ENCODE results near the gene CLPTM1L. TPM values are rescaled to one million over a fixed set of nuclear protein-coding genes. Genes with fewer than 3 reads are reported as not detected.

Gene CLPTM1L
- total and polyA plus RNA-seq, 2 donors (not counting 1 experiment from before 2014, with no cell fraction given) = 78.4 to 99.9 TPM

GRCh38 chr5:1359713-1360112 lies 14.8 kb upstream of the CLPTM1L start:
- TF ChIP-seq EZH2 (IDR thresholded peaks at IDR 0.05; ENCODE audit: borderline replicate concordance, insufficient read depth, low read depth, low read length, poor library complexity, severe bottlenecking) (no peak), CTCF (IDR thresholded peaks at IDR 0.05) (no peak)
- H4K20me1 ChIP-seq (ENCODE audit: control insufficient read depth, insufficient read depth, low read length, poor library complexity, severe bottlenecking) = no peaks in the 10 kb centered on the region
- no peak overlapping the region for H3K4me3 Mint-ChIP-seq
- no peaks in the 10 kb centered on the region for H3K79me2 ChIP-seq (ENCODE audit: control insufficient read depth, insufficient read depth, low read length)
- H3K4me3 ChIP-seq (ENCODE audit: control extremely low read depth in 1 of 5, extremely low read depth in 1 of 5, insufficient read depth in 1 of 5, low read depth in 2 of 5, low read length in 4 of 5) = no peak overlapping the region
- ChIA-PET CTCF (interaction anchor here (1.0 to 2.2 kb wide), 2 partner anchors 12 to 20 kb away, joined by 3 to 7 read pairs; no protein-coding TSS in a partner anchor), POLR2A (no interaction called here)
- peaks cover 0 to 6% (median 0%) of the 10 kb centered on the region in 3 donors for H3K9me3 ChIP-seq (ENCODE audit: control extremely low read depth in 1 of 3, control insufficient read depth in 2 of 3, insufficient read depth in 1 of 3, low read length in 2 of 3)
- H3K27me3 Mint-ChIP-seq = peaks cover 14% of the 10 kb centered on the region
- no peak overlapping the region for H3K9ac ChIP-seq (ENCODE audit: low read length)
- intact Hi-C loops (cut with micrococcal nuclease) = no loop called here
- H3K27ac ChIP-seq (ENCODE audit: low read length in 2 of 2) = no peak overlapping the region
- H3K27me3 ChIP-seq (replicated peaks in 1 of 4; ENCODE audit: control extremely low read depth in 1 of 4, control insufficient read depth in 3 of 4, insufficient read depth in 4 of 4, low read length in 3 of 4) = peaks cover 0 to 25% (median 7%) of the 10 kb centered on the region in 4 experiments
- no peak for ATAC-seq (ENCODE audit: low read depth)
- no peak for DNase-seq
- H3K4me1 ChIP-seq (ENCODE audit: control insufficient read depth in 2 of 2, insufficient read depth in 2 of 2, low read length in 2 of 2) = peaks cover 5 to 16% of the 10 kb centered on the region in 2 donors
- no peaks in the 10 kb centered on the region for H3K36me3 ChIP-seq (replicated peaks in 1 of 2; ENCODE audit: control extremely low read depth in 1 of 2, control insufficient read depth in 1 of 2, extremely low read depth in 1 of 2, insufficient read depth in 2 of 2, low read length in 1 of 2)
- 88% methylated on average over 4 of the region's 11 CpGs for WGBS (ENCODE audit: insufficient coverage)
- no peak overlapping the region for H3K27ac Mint-ChIP-seq
- no peak overlapping the region for H3K4me2 ChIP-seq (replicated peaks; ENCODE audit: low read depth, low read length, poor library complexity, severe bottlenecking)
- no peak overlapping the region for H2AFZ ChIP-seq (ENCODE audit: insufficient read depth, low read depth, low read length, poor library complexity, severe bottlenecking)
- H3K4me1 Mint-ChIP-seq = peaks cover 11% of the 10 kb centered on the region
- no peaks in the 10 kb centered on the region for H3K9me3 Mint-ChIP-seq (ENCODE audit: insufficient read depth)

- H4K20me1 ChIP-seq (ENCODE audit: control insufficient read depth, insufficient read depth, low read length, poor library complexity, severe bottlenecking) = no peaks in the 10 kb centered on the region
- Mint-ChIP-seq H3K4me1 (peaks cover 7% of the 10 kb centered on the region), H3K27ac (no peak overlapping the region), H3K4me3 (no peak overlapping the region), H3K9me3 (ENCODE audit: insufficient read depth) (no peaks in the 10 kb centered on the region), H3K27me3 (peaks cover 10% of the 10 kb centered on the region)
- H2AFZ ChIP-seq (ENCODE audit: insufficient read depth, low read depth, low read length, poor library complexity, severe bottlenecking) = no peak overlapping the region
- no peak for TF ChIP-seq EZH2 (IDR thresholded peaks at IDR 0.05; ENCODE audit: borderline replicate concordance, insufficient read depth, low read depth, low read length, poor library complexity, severe bottlenecking)
- no peak for TF ChIP-seq CTCF (IDR thresholded peaks at IDR 0.05)
- intact Hi-C loops (cut with micrococcal nuclease) = no loop called here
- H3K27me3 ChIP-seq (replicated peaks in 1 of 4; ENCODE audit: control extremely low read depth in 1 of 4, control insufficient read depth in 3 of 4, insufficient read depth in 4 of 4, low read length in 3 of 4) = peaks cover 0 to 22% (median 4%) of the 10 kb centered on the region in 4 experiments
- DNase-seq (no peak), ATAC-seq (ENCODE audit: low read depth) (no peak)
- H3K9ac ChIP-seq (ENCODE audit: low read length) = no peak overlapping the region
- no peaks in the 10 kb centered on the region for H3K36me3 ChIP-seq (replicated peaks in 1 of 2; ENCODE audit: control extremely low read depth in 1 of 2, control insufficient read depth in 1 of 2, extremely low read depth in 1 of 2, insufficient read depth in 2 of 2, low read length in 1 of 2)
- H3K9me3 ChIP-seq (ENCODE audit: control extremely low read depth in 1 of 3, control insufficient read depth in 2 of 3, insufficient read depth in 1 of 3, low read length in 2 of 3) = peaks cover 0 to 5% (median 0%) of the 10 kb centered on the region in 3 donors
- H3K27ac ChIP-seq (ENCODE audit: low read length in 2 of 2) = no peak overlapping the region
- no peaks in the 10 kb centered on the region for H3K79me2 ChIP-seq (ENCODE audit: control insufficient read depth, insufficient read depth, low read length)
- H3K4me3 ChIP-seq (ENCODE audit: control extremely low read depth in 1 of 5, extremely low read depth in 1 of 5, insufficient read depth in 1 of 5, low read depth in 2 of 5, low read length in 4 of 5) = no peak overlapping the region
- ChIA-PET POLR2A (no interaction called here), CTCF (interaction anchor here (1.0 to 2.2 kb wide), 2 partner anchors 13 to 21 kb away, joined by 3 to 7 read pairs; no protein-coding TSS in a partner anchor)
- 78% methylated on average over 27 of the region's 31 CpGs for WGBS (ENCODE audit: insufficient coverage)
- H3K4me1 ChIP-seq (ENCODE audit: control insufficient read depth in 2 of 2, insufficient read depth in 2 of 2, low read length in 2 of 2) = peaks cover 0 to 10% of the 10 kb centered on the region in 2 donors
- no peak overlapping the region for H3K4me2 ChIP-seq (replicated peaks; ENCODE audit: low read depth, low read length, poor library complexity, severe bottlenecking)
These were observed 14.2 kb upstream of the CLPTM1L start for GRCh38 chr5:1359031-1359645.
